HEK293 (cell line): ENCODE measurements around the gene WFS1.

Source experiments
- CTCF ChIA-PET: fragments of 350-600 bp; formaldehyde crosslinking; extraction: SDS; loops from one replicate; lab custom pipeline; 2021; ENCODE audit warnings: antibody characterized with exemption; lab: Yijun Ruan, JAX
- POLR2A ChIA-PET: fragments of 300-600 bp; formaldehyde crosslinking; extraction: SDS; loops from one replicate; lab custom pipeline; 2020; ENCODE audit warnings: antibody characterized with exemption, inconsistent platforms; lab: Yijun Ruan, JAX
- H3K27ac ChIP-seq: fragments of 200-500 bp; sonication (Bioruptor generic); 2 replicates; pipeline ENCODE4 v1.5.1; 2014; ENCODE audit warnings: low read depth, low read length, control low read depth, inconsistent platforms; ENCODE audit errors: extremely low read depth
- H3K36me3 ChIP-seq, 2 experiments: fragments of 200-500 bp in 1 of 2; sonication (Bioruptor generic) in 1 of 2; 1 replicate in 1 of 2; 2 replicates in 1 of 2; pipeline ENCODE4 v1.5.1; 2014 to 2017; ENCODE audit warnings: inconsistent platforms in 2 of 2, low read length in 2 of 2; ENCODE audit not compliant: control insufficient read depth in 2 of 2, insufficient read depth in 1 of 2
- H3K4me1 ChIP-seq: fragments of 200-500 bp; sonication (Bioruptor generic); 2 replicates; pipeline ENCODE4 v1.5.1; 2014; ENCODE audit warnings: mild to moderate bottlenecking, low read length, inconsistent platforms; ENCODE audit not compliant: control insufficient read depth, insufficient read depth
- H3K4me3 ChIP-seq: 2 replicates; pipeline ENCODE4 v1.5.1; 2011; ENCODE audit warnings: low read depth, mild to moderate bottlenecking, control low read depth, low read length, moderate library complexity
- H3K9me3 ChIP-seq: fragments of 200-500 bp; sonication (Bioruptor generic); 2 replicates; pipeline ENCODE4 v1.5.1; 2014; ENCODE audit warnings: low read depth, low read length, inconsistent platforms; ENCODE audit not compliant: control insufficient read depth, insufficient read depth
- HIC1 ChIP-seq: fragments of 450-650 bp; formaldehyde crosslinking; IDR thresholded peaks from 2 replicates; pipeline ENCODE4 v1.5.1; 2016; ENCODE audit warnings: missing biosample characterization, missing genetic modification characterization
- WT1 ChIP-seq: fragments of 450-650 bp; formaldehyde crosslinking; IDR thresholded peaks from 2 replicates; pipeline ENCODE4 v1.5.1; 2016; ENCODE audit warnings: missing biosample characterization, missing genetic modification characterization
- ZBTB49 ChIP-seq: fragments of 450-650 bp; formaldehyde crosslinking; IDR thresholded peaks from 2 replicates; pipeline ENCODE4 v1.5.1; 2016; ENCODE audit warnings: missing biosample characterization, missing genetic modification characterization, low read depth
- ZFHX2 ChIP-seq: fragments of 450-650 bp; formaldehyde crosslinking; conservative IDR thresholded peaks from 2 replicates; pipeline ENCODE4 v1.5.1; 2016; ENCODE audit warnings: missing biosample characterization, missing genetic modification characterization
- ZFP3 ChIP-seq: fragments of 450-650 bp; formaldehyde crosslinking; IDR thresholded peaks from 2 replicates; pipeline ENCODE4 v1.5.1; 2016; ENCODE audit warnings: low read depth, missing biosample characterization, missing genetic modification characterization
- ZNF16 ChIP-seq: fragments of 450-650 bp; formaldehyde crosslinking; IDR thresholded peaks from 2 replicates; pipeline ENCODE4 v1.5.1; 2016; ENCODE audit warnings: low read depth, missing biosample characterization, missing genetic modification characterization
- ZNF2 ChIP-seq: fragments of 450-650 bp; formaldehyde crosslinking; IDR thresholded peaks from 2 replicates; pipeline ENCODE4 v1.5.1; 2016; ENCODE audit warnings: missing biosample characterization, missing genetic modification characterization
- ZNF214 ChIP-seq: fragments of 450-650 bp; formaldehyde crosslinking; IDR thresholded peaks from 2 replicates; pipeline ENCODE4 v1.5.1; 2017; ENCODE audit warnings: missing biosample characterization, mild to moderate bottlenecking, missing genetic modification characterization, borderline replicate concordance
- ZNF266 ChIP-seq: fragments of 450-650 bp; formaldehyde crosslinking; IDR thresholded peaks from 2 replicates; pipeline ENCODE4 v1.5.1; 2016; ENCODE audit warnings: missing biosample characterization, missing genetic modification characterization, low read depth
- ZNF404 ChIP-seq: fragments of 450-650 bp; formaldehyde crosslinking; IDR thresholded peaks from 2 replicates; pipeline ENCODE4 v1.5.1; 2017; ENCODE audit warnings: missing biosample characterization, missing genetic modification characterization
- ZNF514 ChIP-seq: fragments of 450-650 bp; formaldehyde crosslinking; IDR thresholded peaks from 2 replicates; pipeline ENCODE4 v1.5.1; 2016; ENCODE audit warnings: missing biosample characterization, missing genetic modification characterization
- ZNF544 ChIP-seq: fragments of 450-650 bp; formaldehyde crosslinking; IDR thresholded peaks from 2 replicates; pipeline ENCODE4 v1.5.0; 2017; ENCODE audit warnings: missing biosample characterization, missing genetic modification characterization
- ZNF658 ChIP-seq: fragments of 450-650 bp; formaldehyde crosslinking; IDR thresholded peaks from 2 replicates; pipeline ENCODE4; 2016; ENCODE audit warnings: missing biosample characterization, missing genetic modification characterization
- ZNF704 ChIP-seq: fragments of 450-650 bp; formaldehyde crosslinking; IDR thresholded peaks from 2 replicates; pipeline ENCODE4 v1.5.1; 2016; ENCODE audit warnings: missing biosample characterization, missing genetic modification characterization

Gene WFS1

GRCh38 chr4:6256141-6256540 lies 13.5 kb upstream of the WFS1 start (continued):
- TF ChIP-seq ZNF704 (tag by site-specific recombination) (no peak), ZNF2 (no peak), ZNF514 (tag by site-specific recombination) (no peak)

- Histone ChIP-seq H3K9me3 (no peaks in the 10 kb centered on the region), H3K4me3 (no peak overlapping the region), H3K36me3 (no peaks in the 10 kb centered on the region), H3K4me1 (no peaks in the 10 kb centered on the region), H3K27ac (no peak overlapping the region)
- ChIA-PET CTCF (interaction anchor here (0.6 to 12.8 kb wide), 3 partner anchors 72 to 94 kb away, joined by 3 to 203 read pairs (median 5); no protein-coding TSS in a partner anchor), POLR2A (interaction anchor here (0.6 kb wide), 1 partner anchor 12 kb away, joined by 3 read pairs; the partner anchor contains the start of gene WFS1)
- TF ChIP-seq ZFHX2 (tag by site-specific recombination) = peak; percentile 18
- TF ChIP-seq ZNF16 (tag by site-specific recombination) = no peak
Measured at GRCh38 chr4:6257247-6258025, 12.2 kb upstream of the WFS1 start.

- H3K27ac ChIP-seq = no peak overlapping the region
- no peaks in the 10 kb centered on the region for H3K9me3 ChIP-seq
- H3K4me3 ChIP-seq = no peak overlapping the region
- no peaks in the 10 kb centered on the region for H3K36me3 ChIP-seq
- no peak for TF ChIP-seq ZNF658
- TF ChIP-seq ZNF214 (tag by site-specific recombination) = no peak
- TF ChIP-seq WT1 (tag by site-specific recombination) = no peak
- TF ChIP-seq ZNF266 (tag by site-specific recombination) = no peak
- TF ChIP-seq ZFP3 = no peak
- no peak for TF ChIP-seq ZNF404 (tag by site-specific recombination)
- TF ChIP-seq HIC1 = no peak
- no peak for TF ChIP-seq ZNF544 (tag by site-specific recombination)
- ChIA-PET POLR2A (no interaction called here), CTCF (interaction anchor here (0.6 to 5.1 kb wide), 3 partner anchors 7 to 95 kb away, joined by 3 to 38 read pairs (median 5); no protein-coding TSS in a partner anchor)
- no peaks in the 10 kb centered on the region for H3K4me1 ChIP-seq
Measured at GRCh38 chr4:6258026-6258360, 11.7 kb upstream of the WFS1 start.

GRCh38 chr4:6258741-6259140 lies 10.9 kb upstream of the WFS1 start:
- no peaks in the 10 kb centered on the region for H3K36me3 ChIP-seq
- ChIA-PET CTCF (interaction anchor here (1.0 to 6.6 kb wide), 3 partner anchors 8 to 73 kb away, joined by 5 to 82 read pairs (median 38); no protein-coding TSS in a partner anchor), POLR2A (no interaction called here)
- no peak for TF ChIP-seq ZBTB49 (tag by site-specific recombination)
- no peak overlapping the region for H3K27ac ChIP-seq
- H3K4me3 ChIP-seq = no peak overlapping the region
- H3K9me3 ChIP-seq = no peaks in the 10 kb centered on the region
- H3K4me1 ChIP-seq = no peaks in the 10 kb centered on the region
